Retinal pigment epithelial cell (primary cell): ENCODE measurements around the gene PGLYRP1.

Experiments used
- DNase-seq: peaks from one replicate; pipeline ENCODE4 v3.0.0-alpha.2; 2010; ENCODE audit warnings: low read depth
- H3K4me3 ChIP-seq: 2 replicates; pipeline ENCODE4 v1.5.1; 2011; ENCODE audit warnings: mild to moderate bottlenecking, low read length, control low read depth, moderate library complexity
- TF ChIP-seq, protein P1 (sequence below): conservative IDR thresholded peaks from 2 replicates; pipeline ENCODE4 v1.5.1; 2011; ENCODE audit warnings: low read depth, low read length, control low read depth, inconsistent platforms

The PGLYRP1 gene

DNA sequence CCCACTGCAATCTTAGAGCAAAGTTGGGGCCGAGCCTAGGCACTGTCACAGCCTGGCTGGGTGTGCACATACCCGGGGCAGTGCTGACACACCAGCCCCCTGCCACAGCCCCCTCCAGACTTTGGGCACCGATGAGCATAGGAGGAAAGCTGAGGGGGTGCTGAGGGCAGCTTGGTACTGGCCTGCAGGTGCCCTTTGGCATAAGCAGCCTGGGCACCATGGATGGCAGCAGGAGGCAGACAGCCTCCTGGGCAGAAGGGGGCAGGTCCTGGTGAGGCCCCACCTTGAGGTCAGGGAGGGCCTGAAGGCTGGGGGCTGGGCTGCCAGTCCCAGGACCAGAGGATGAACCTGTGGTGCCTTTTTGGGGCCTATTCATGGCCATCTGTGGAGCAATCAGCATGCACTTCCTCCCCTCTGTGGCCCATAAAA is 9.8 kb upstream of the PGLYRP1 start:
- DNase-seq = no peak
- no peak overlapping the region for H3K4me3 ChIP-seq
- TF ChIP-seq, protein P1, sequence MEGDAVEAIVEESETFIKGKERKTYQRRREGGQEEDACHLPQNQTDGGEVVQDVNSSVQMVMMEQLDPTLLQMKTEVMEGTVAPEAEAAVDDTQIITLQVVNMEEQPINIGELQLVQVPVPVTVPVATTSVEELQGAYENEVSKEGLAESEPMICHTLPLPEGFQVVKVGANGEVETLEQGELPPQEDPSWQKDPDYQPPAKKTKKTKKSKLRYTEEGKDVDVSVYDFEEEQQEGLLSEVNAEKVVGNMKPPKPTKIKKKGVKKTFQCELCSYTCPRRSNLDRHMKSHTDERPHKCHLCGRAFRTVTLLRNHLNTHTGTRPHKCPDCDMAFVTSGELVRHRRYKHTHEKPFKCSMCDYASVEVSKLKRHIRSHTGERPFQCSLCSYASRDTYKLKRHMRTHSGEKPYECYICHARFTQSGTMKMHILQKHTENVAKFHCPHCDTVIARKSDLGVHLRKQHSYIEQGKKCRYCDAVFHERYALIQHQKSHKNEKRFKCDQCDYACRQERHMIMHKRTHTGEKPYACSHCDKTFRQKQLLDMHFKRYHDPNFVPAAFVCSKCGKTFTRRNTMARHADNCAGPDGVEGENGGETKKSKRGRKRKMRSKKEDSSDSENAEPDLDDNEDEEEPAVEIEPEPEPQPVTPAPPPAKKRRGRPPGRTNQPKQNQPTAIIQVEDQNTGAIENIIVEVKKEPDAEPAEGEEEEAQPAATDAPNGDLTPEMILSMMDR = no peak

DNA sequence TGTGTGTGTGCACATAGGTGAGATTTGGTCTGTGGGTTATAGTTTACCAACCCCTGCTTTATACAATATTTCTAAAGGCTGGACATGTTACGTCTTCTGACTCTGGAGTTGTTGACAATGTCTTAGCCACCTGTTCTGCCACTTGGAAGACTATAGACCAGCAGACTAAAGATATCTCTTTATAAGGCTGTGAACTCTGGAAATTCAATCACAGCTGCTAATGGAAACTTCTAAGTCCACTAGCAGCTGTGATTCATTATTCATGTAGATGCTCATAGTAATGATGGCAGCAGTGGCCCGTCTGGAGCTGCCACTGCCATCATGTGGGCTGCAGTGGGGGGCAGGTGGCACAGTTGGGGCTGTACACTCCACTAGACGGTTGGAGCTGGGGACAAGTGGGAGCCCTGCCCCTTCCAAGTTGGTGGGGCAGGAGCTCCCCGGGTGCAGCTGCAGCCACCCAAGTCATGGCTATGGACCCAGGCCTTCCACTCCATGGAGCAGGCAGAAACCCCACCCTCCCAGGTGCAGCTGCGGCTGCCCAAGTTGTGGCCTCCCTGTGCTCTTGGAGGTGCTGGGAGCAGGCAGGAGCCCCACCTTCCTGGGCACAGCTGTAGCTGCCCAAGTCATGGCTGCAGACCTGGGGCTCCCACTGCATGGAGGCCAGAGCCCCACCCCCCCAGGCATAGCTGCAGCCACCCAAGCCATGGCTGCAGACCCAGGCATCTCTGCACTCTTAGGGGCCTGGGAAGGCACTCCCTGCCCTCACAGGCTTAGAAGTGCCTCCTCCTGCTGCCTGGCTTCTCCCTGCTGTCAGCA is 9.1 kb upstream of the PGLYRP1 start:
- DNase-seq = no peak
- TF ChIP-seq, protein P1 = no peak
- H3K4me3 ChIP-seq = no peak overlapping the region

DNA sequence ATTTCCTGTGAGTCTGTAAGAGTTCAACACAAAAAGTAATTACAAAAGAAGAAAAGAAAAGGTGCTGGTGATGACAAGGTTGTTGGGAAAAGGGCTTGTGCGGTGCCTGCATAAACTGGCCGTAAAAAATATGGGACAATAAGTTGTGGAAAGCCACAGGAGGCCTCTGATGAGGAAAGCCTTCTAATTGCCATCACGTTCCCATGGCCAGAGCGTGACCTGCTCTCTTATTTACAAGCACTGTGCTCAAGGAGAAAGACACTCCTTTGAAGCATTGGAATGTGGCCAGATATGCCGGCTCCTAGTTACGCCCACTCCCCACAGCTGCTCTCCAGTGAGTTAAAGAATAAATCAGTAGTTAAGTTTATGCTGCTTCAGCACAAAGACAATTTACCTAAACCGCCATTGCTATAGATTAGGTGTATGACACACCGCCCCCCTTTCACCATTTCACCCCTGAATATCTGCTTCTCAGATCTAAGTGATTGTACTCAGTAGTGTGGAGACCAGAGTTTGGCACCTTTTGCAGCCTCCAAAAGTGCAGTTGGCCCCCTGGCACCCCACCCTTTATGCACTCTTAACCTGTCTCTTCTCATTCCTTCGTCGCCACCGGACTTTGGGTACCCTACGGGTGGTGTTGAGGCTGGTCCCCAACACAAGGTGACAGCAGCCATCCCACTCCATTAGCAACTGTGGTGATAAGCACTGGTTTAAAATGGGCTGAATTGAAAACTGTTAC is 8.1 kb upstream of the PGLYRP1 start:
- DNase-seq = no peak
- TF ChIP-seq, protein P1 = no peak
- H3K4me3 ChIP-seq = no peak overlapping the region

DNA sequence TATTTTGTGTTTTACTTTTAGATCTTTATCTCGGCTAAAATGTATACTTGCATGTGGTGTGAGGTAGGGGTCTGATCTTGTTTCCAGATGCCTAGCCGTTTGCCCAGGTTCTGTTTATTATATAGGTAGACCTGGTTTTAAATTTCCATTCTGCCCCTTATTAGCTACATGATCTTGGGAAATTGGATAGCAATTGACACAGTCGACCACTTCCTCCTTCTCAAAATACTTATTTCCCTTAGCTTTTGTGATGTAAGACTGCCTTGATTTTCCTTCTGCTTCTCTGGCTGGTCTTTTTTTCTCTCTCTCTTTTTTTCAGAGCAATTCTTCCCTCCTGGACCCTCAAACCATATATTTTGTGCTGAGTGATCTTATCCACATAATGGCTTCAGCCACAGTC is 3.0 kb upstream of the PGLYRP1 start:
- TF ChIP-seq, protein P1 = no peak
- no peak for DNase-seq
- no peak overlapping the region for H3K4me3 ChIP-seq

DNA sequence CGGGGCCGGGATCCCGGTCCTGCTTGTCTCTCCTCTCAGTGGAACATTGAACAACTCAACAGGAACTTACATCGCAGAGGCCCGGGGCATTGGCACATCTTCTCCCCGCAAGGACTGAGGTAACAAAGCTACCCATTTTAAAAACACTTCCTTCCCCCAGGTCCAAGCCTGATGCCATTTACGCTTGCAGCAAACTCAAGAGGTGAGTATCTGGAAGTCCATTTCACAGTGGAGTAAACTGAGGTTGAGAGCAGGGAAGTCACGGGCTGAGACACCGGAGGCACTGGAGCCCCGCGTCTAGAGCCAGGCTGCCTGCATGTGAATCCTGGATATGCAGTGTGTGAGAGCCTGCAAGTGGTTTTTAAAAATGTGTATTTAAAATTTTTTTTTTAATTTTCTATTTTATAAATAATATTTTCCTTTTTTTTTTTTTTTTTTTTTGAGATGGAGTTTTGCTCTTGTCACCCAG is 492 bp upstream of the PGLYRP1 start:
- no peak for DNase-seq
- TF ChIP-seq, protein P1 = no peak
- no peak overlapping the region for H3K4me3 ChIP-seq

DNA sequence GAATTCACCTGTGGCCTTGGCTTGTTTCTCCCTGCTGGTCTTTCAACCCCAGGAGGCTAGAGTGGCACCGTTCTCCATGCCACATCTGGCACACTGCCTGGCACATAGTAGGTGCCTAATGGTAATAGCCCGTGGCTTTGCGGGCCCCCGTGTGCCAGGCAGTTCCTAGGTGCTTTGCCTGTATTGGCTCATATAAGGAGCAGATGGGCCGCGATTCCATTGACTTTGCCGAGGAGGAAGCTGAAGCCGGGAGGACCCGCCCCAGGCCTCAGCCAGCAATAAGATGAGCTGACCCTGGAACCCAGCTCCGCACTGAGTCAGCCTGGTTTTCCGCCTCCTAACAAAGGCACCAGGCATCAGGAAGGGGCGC is 807 bp downstream of the PGLYRP1 start:
- no peak for DNase-seq
- no peak overlapping the region for H3K4me3 ChIP-seq
- TF ChIP-seq, protein P1 = no peak

DNA sequence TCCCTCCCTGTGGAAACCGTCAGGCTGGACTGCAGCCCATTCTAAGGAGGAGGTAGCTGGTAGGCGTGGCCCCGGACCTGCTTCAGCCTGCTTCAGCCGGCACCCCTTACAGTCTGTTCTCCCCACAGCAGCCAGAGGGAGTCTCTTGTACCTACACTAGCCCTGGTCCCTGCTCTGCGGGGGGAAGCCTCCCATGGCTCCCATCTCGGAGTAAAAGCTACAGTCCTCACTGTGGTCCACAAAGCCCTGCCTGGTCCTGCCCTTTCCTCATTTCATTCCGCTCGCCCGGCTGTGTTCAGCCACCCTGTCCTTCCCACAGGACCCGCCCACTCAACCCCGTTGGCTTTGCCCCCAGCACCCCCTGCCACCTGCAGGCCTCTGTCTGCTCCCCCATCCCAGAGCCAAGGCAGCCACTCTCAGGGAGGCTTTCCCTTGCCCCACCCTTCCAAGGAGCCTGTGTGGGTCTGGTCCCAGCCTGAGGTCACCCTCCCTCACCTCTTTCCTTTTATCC is 1.3 kb downstream of the PGLYRP1 start:
- TF ChIP-seq, protein P1 = peak; percentile 11
- no peak overlapping the region for H3K4me3 ChIP-seq
- no peak for DNase-seq
